ENCODE data around the gene PPFIA4. TPM values are rescaled to one million over a fixed set of nuclear protein-coding genes. Genes with fewer than 3 reads are reported as not detected.

Gene PPFIA4
- total RNA-seq, 1 donor from 2014 or later, result 22.2 TPM

- H3K4me1 ChIP-seq, result no peaks in the 10 kb centered on the region
- no peak overlapping the region for H3K27ac ChIP-seq
- H3K9me3 ChIP-seq, result no peaks in the 10 kb centered on the region
- no peak overlapping the region for H3K4me3 ChIP-seq
- DNase-seq (ENCODE audit: low spot score in 2 of 2), result no peak
- H3K36me3 ChIP-seq, result no peaks in the 10 kb centered on the region
- intact Hi-C loops (cut with DNase I), result no loop called here
- TF ChIP-seq, protein P1, sequence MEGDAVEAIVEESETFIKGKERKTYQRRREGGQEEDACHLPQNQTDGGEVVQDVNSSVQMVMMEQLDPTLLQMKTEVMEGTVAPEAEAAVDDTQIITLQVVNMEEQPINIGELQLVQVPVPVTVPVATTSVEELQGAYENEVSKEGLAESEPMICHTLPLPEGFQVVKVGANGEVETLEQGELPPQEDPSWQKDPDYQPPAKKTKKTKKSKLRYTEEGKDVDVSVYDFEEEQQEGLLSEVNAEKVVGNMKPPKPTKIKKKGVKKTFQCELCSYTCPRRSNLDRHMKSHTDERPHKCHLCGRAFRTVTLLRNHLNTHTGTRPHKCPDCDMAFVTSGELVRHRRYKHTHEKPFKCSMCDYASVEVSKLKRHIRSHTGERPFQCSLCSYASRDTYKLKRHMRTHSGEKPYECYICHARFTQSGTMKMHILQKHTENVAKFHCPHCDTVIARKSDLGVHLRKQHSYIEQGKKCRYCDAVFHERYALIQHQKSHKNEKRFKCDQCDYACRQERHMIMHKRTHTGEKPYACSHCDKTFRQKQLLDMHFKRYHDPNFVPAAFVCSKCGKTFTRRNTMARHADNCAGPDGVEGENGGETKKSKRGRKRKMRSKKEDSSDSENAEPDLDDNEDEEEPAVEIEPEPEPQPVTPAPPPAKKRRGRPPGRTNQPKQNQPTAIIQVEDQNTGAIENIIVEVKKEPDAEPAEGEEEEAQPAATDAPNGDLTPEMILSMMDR (IDR thresholded peaks at IDR 0.05), result no peak
- no peaks in the 10 kb centered on the region for H3K27me3 ChIP-seq
Observed at GRCh38 chr1:203089001-203089650, 62.8 kb downstream of the PPFIA4 start.

DNA sequence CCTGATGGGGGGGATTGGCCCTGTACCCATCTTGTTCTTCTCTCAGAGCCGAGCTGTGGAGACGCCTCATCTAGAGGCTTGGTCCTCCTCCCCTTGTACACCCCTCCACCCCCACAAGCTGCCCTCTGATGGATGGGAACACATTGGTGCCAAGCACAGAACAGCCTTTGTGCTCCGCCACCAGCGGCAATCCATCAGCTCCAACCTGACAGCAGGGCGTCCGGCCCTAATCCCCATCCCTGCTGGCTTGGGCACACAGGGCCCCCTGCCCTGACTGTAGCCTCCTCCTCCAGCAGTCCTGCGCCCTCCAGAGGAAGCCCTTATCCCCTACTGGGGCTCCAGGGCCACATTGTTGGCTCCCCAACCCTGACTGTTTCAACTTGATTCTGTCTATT lies 63.4 kb downstream of the PPFIA4 start:
- Histone ChIP-seq H3K4me1 (no peaks in the 10 kb centered on the region), H3K9me3 (peaks cover 3 to 4% of the 10 kb centered on the region in 2 donors), H3K36me3 (no peaks in the 10 kb centered on the region), H3K27ac (no peak overlapping the region), H3K4me3 (no peak overlapping the region), H3K27me3 (no peaks in the 10 kb centered on the region)
- intact Hi-C loops (cut with DNase I), result no loop called here
- TF ChIP-seq, protein P1 (IDR thresholded peaks at IDR 0.05), result no peak
- DNase-seq (ENCODE audit: low spot score in 2 of 2), result no peak

DNA sequence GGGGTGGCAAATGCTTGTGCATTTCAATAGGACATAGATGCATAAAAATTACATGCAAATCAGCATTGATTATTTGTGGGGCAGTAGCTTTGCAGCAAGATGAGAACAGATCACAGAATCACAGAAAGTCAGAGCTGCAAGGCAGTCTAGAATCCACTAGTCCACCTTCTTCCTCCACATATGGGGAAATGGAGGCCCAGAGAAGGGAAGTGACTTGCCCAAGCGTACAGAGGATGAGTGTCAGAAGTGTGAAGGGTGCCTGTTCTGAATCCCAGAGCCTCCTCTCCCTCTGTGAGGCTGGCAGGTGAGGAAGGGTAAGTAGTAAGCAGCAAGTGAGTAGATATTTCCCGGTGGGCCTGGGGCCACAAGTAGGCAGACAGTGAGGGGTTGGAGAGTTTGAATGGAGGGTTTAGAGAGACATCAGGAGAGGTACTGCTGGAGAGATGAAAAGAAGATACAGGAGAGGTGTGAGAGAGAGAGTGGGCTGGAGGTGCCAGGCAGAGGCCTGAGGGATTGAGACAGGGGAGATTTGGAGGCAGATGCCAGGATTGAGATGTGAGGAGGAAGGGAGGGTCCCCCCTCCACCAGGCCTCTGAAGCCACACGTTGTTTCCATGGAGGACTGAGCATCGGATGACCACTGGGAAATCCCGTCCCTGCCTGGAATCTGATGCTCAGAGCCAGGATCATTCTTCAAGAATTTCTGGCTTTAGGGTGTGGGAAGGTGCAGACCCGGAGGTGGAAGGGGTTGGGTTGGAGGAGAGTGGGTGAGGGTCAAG lies 64.3 kb downstream of the PPFIA4 start:
- no peaks in the 10 kb centered on the region for H3K4me1 ChIP-seq
- H3K27ac ChIP-seq, result no peak overlapping the region
- H3K4me3 ChIP-seq, result no peak overlapping the region
- intact Hi-C loops (cut with DNase I), result no loop called here
- DNase-seq (ENCODE audit: low spot score in 2 of 2), result no peak
- H3K27me3 ChIP-seq, result no peaks in the 10 kb centered on the region
- H3K9me3 ChIP-seq, result peaks cover 11 to 14% of the 10 kb centered on the region in 2 donors
- H3K36me3 ChIP-seq, result no peaks in the 10 kb centered on the region
- TF ChIP-seq, protein P1 (IDR thresholded peaks at IDR 0.05), result no peak

DNA sequence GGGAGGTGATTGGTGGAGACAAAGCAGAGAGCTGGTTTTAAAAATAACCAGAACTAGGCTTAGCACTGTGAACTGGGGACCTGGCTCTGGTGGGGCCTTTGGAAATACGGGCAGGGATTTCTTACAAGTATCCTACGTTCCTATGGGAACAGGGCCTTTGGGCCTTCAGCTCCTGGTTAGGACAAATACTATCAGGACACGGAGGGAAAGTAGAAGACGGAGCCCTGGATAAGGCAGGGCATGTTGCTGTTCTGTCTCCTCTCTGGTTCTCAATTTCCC lies 64.8 kb downstream of the PPFIA4 start:
- Histone ChIP-seq H3K4me1 (no peaks in the 10 kb centered on the region), H3K27ac (no peak overlapping the region), H3K27me3 (no peaks in the 10 kb centered on the region), H3K4me3 (no peak overlapping the region), H3K36me3 (no peaks in the 10 kb centered on the region), H3K9me3 (peaks cover 11 to 19% of the 10 kb centered on the region in 2 donors)
- intact Hi-C loops (cut with DNase I), result no loop called here
- no peak for DNase-seq (ENCODE audit: low spot score in 2 of 2)
- TF ChIP-seq, protein P1 (IDR thresholded peaks at IDR 0.05), result no peak

DNA sequence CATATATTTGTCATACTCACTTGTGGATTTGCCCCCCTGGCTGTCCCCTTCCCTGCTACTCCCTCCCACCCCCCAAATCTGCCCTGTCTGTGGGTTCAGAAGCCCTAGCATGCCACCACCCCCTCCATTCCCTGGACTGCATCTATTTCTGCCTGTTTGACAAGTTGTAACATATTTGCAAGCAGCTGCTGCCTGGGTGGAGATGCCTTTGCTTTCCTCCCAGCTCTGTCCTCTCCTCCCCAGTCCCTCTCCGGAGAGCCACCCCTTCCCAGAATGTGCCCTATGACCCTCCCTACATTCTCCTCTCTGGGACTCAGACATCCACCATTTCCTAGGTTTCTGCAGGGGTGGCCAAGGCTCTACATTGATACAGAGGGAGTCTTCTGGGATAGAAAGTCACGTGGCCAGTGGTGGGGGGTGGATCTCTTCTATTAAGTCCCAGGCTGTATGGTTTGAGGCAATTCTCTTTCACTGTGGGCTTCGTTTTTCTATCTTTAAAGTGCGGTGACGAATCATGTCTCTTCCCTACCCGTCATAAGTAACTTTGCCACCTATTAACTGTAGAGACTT lies 65.6 kb downstream of the PPFIA4 start:
- no peak for DNase-seq (ENCODE audit: low spot score in 2 of 2)
- Histone ChIP-seq H3K4me3 (no peak overlapping the region), H3K36me3 (no peaks in the 10 kb centered on the region), H3K27me3 (no peaks in the 10 kb centered on the region), H3K4me1 (no peaks in the 10 kb centered on the region), H3K27ac (no peak overlapping the region), H3K9me3 (peaks cover 11 to 19% of the 10 kb centered on the region in 2 donors)
- TF ChIP-seq, protein P1 (IDR thresholded peaks at IDR 0.05), result no peak
- intact Hi-C loops (cut with DNase I), result no loop called here
